Endothelial cell of umbilical vein (primary cell): ENCODE results near the gene NUMA1. TPM values are rescaled to one million over a fixed set of nuclear protein-coding genes. Genes with fewer than 3 reads are reported as not detected.

ENCODE experiments used
- BruUV-seq: library from RNA; stranded (reverse); fragments of 400-500 nt; replicated peaks from 2 replicates; lab custom pipeline; 2021; lab: Mats Ljungman, UMichigan
- CTCF ChIA-PET: fragments of 300-600, 350-600 bp; sonication (Branson Sonifier 250); formaldehyde crosslinking; loops from one replicate; lab custom pipeline; 2021; ENCODE audit warnings: antibody characterized with exemption, inconsistent platforms; lab: Charles Lee
- POLR2A ChIA-PET: fragments of 300-600, 350-600 bp; sonication (Branson Sonifier 250); formaldehyde crosslinking; loops from one replicate; lab custom pipeline; 2021; ENCODE audit warnings: antibody characterized with exemption, inconsistent platforms; lab: Charles Lee
- DNase-seq: peaks from one replicate; pipeline ENCODE4 v3.0.0-alpha.2; 2011; ENCODE audit warnings: low read depth, low spot score
- FAIRE-seq: peaks from 2 replicates; lab custom pipeline; 2011; peaks lifted over from hg19 to GRCh38; lab: Jason Lieb, UNC
- H2AFZ ChIP-seq: 2 replicates; pipeline ENCODE4 v1.6.0; 2012; ENCODE audit warnings: low read depth, low read length, control low read depth, inconsistent platforms
- H3K27ac ChIP-seq: 2 replicates; pipeline ENCODE4 v1.5.1; 2011; ENCODE audit warnings: low read depth, mild to moderate bottlenecking, control low read depth, low read length, moderate library complexity; ENCODE audit not compliant: insufficient read depth
- H3K27me3 ChIP-seq, 2 experiments: 2 replicates each; pipeline versions ENCODE4 v1.6.0 to v1.6.1; 2011; ENCODE audit warnings: low read length in 2 of 2, mixed read lengths in 1 of 2; ENCODE audit not compliant: control insufficient read depth in 2 of 2, insufficient read depth in 2 of 2
- H3K36me3 ChIP-seq, 2 experiments: 2 replicates in 1 of 2; 3 replicates in 1 of 2; pipeline ENCODE4 v1.5.1; 2011; ENCODE audit warnings: low read length in 2 of 2, mild to moderate bottlenecking in 1 of 2, moderate library complexity in 1 of 2; ENCODE audit not compliant: control insufficient read depth in 2 of 2, insufficient read depth in 2 of 2; ENCODE audit errors: extremely low read depth in 1 of 2
- H3K4me1 ChIP-seq: 3 replicates; pipeline ENCODE4 v1.5.1; 2011; ENCODE audit warnings: mild to moderate bottlenecking, low read length; ENCODE audit not compliant: control insufficient read depth, insufficient read depth; ENCODE audit errors: extremely low read depth
- H3K4me2 ChIP-seq: 2 replicates; pipeline ENCODE4 v1.6.1; 2011; ENCODE audit warnings: low read length, control low read depth, mixed read lengths; ENCODE audit not compliant: insufficient read depth
- H3K4me3 ChIP-seq, 3 experiments: fragments of 200-600 bp in 1 of 3; sonication (generic), shearing (Covaris generic) in 1 of 3; replicated peaks in 1 of 3; 2 replicates each; pipeline ENCODE4 v1.5.1; 2011 to 2016; ENCODE audit warnings: control low read depth in 3 of 3, low read length in 3 of 3, mild to moderate bottlenecking in 2 of 3, inconsistent platforms in 1 of 3, low read depth in 1 of 3, moderate library complexity in 1 of 3; ENCODE audit not compliant: insufficient read depth in 1 of 3
- H3K79me2 ChIP-seq: 2 replicates; pipeline ENCODE4 v1.6.0; 2012; ENCODE audit warnings: low read length, inconsistent platforms; ENCODE audit not compliant: control insufficient read depth, insufficient read depth
- H3K9ac ChIP-seq: replicated peaks from 2 replicates; pipeline ENCODE3; 2011; ENCODE audit warnings: low read length, control low read depth; ENCODE audit not compliant: insufficient read depth; ENCODE audit errors: extremely low read depth
- H3K9me1 ChIP-seq: replicated peaks from 3 replicates; pipeline ENCODE4 v1.6.0; 2011; ENCODE audit warnings: mild to moderate bottlenecking, low read length; ENCODE audit not compliant: control insufficient read depth, insufficient read depth; ENCODE audit errors: extremely low read depth
- H3K9me3 ChIP-seq: replicated peaks from 2 replicates; pipeline ENCODE4 v1.5.1; 2012; ENCODE audit warnings: low read length, inconsistent platforms; ENCODE audit not compliant: control insufficient read depth, insufficient read depth
- H4K20me1 ChIP-seq: replicated peaks from 2 replicates; pipeline ENCODE3; 2011; ENCODE audit warnings: mild to moderate bottlenecking, low read length; ENCODE audit not compliant: control insufficient read depth, insufficient read depth; ENCODE audit errors: extremely low read depth
- EZH2 ChIP-seq: IDR thresholded peaks from 2 replicates; pipeline ENCODE4 v1.6.1; 2012; ENCODE audit warnings: borderline replicate concordance, low read depth, mild to moderate bottlenecking, moderate library complexity, low read length, inconsistent platforms; ENCODE audit not compliant: severe bottlenecking
- FOS ChIP-seq: IDR thresholded peaks from 2 replicates; pipeline ENCODE4 v1.6.1; 2011; ENCODE audit warnings: mild to moderate bottlenecking, low read length, moderate library complexity, borderline replicate concordance; ENCODE audit not compliant: insufficient read depth
- GATA2 ChIP-seq: IDR thresholded peaks from 2 replicates; pipeline ENCODE4 v1.7.0; 2011; ENCODE audit warnings: low read depth, mild to moderate bottlenecking, moderate library complexity, mixed read lengths, low read length; ENCODE audit not compliant: insufficient read length, insufficient read depth
- JUN ChIP-seq: IDR thresholded peaks from 2 replicates; pipeline ENCODE4 v1.6.1; 2011; ENCODE audit warnings: borderline replicate concordance, low read depth; ENCODE audit not compliant: insufficient read length, insufficient read depth
- MYC ChIP-seq: IDR thresholded peaks from one replicate; pipeline ENCODE4 v1.6.1; 2011; ENCODE audit warnings: mild to moderate bottlenecking, low read depth, low read length
- POLR2A ChIP-seq: IDR thresholded peaks from 2 replicates; pipeline ENCODE4 v1.6.1; 2012; ENCODE audit warnings: low read depth, mild to moderate bottlenecking, control low read depth, low read length
- POLR2AphosphoS5 ChIP-seq: IDR thresholded peaks from 2 replicates; pipeline ENCODE4 v1.6.1; 2012; ENCODE audit warnings: low read depth, mild to moderate bottlenecking, control low read depth, low read length, moderate library complexity; ENCODE audit not compliant: insufficient read depth
- dilution Hi-C: fragments of 300-500 bp; cut with MboI; formaldehyde crosslinking; loops from one replicate; pipeline ENCODE4 v1.15.0; 2019; ENCODE audit warnings: low sequenced_read_pairs; ENCODE audit not compliant: extremely low pct_ligation_motif_present
- intact Hi-C: fragments of 100-400 bp; cut with micrococcal nuclease; formaldehyde crosslinking; loops from one replicate; pipeline ENCODE4 v1.10.0; 2022
- polyA plus RNA-seq, 4 experiments: library from polyadenylated mRNA; depleted of rRNA in 3 of 4; stranded (reverse) in 3 of 4; unstranded in 1 of 4; fragments of >200 nt; gene quantifications; 2 replicates each; pipeline versions ENCODE4 v1.2.1 to v1.2.3, GENCODE V29; 2011 to 2012; ENCODE audit warnings: missing spikeins in 1 of 4
- total RNA-seq: library from RNA; stranded (reverse); gene quantifications from 2 replicates; pipeline ENCODE4 v1.2.3, GENCODE V29; 2021
- TF ChIP-seq, protein P1 (sequence below), 2 donors: IDR thresholded peaks; 1 replicate in 1 of 2; 2 replicates in 1 of 2; pipeline ENCODE4 v1.5.1; 2011; ENCODE audit warnings: low read length in 2 of 2, mild to moderate bottlenecking in 2 of 2, moderate library complexity in 2 of 2, control low read depth in 1 of 2, inconsistent platforms in 1 of 2, low read depth in 1 of 2; ENCODE audit not compliant: insufficient read depth in 1 of 2; ENCODE audit errors: extremely low read depth in 1 of 2
- TF ChIP-seq, protein P2 (sequence below): IDR thresholded peaks from 2 replicates; pipeline ENCODE4 v1.6.1; 2011; ENCODE audit not compliant: insufficient read depth, insufficient read length

Gene NUMA1
- total and polyA plus RNA-seq, 2 donors (not counting 3 experiments of a cell fraction or from before 2014, with no cell fraction given), result 120 to 164 TPM

DNA sequence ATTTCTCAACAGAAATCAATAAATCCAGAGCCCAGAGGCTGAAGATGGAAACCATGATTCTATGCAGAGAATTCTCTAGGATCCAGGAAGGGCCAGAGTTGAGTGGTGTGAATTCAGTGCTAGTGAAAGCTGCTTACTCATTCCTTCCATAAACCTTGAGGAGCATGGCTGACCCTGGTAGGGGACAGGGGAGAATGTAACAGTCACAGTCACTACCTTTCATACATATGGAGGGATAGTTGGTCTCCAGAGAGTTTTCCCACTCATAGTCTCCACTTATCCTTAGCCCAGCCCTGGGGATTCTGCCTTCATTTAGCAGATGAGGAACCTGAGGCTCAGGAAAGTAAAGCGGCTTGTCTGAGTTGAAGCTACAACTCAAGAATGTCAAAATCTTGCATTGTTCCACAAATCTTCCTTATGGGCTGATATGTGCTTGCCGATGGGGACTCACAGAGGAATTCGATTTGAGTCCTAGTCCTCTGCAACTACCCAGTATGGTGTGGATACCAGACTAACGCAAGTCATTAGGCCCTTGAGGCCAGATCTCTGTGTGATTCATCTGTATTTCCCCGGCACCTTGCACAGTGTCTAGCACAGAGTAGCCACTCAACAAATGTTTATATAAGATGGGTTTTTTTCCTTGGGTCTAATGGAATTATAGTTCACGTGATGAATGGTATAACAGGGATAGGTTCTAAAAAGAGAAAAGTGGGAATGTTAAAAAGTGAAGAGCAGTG is 35.8 kb upstream of the NUMA1 start:
- BruUV-seq, result no TSS peak
- H3K4me2 ChIP-seq, result no peak overlapping the region
- H2AFZ ChIP-seq, result no peak overlapping the region
- DNase-seq (no peak), FAIRE-seq (no peak)
- TF ChIP-seq POLR2AphosphoS5, result no peak
- TF ChIP-seq POLR2A, result no peak
- TF ChIP-seq EZH2, result no peak
- no peak for TF ChIP-seq MYC
- no peak for TF ChIP-seq GATA2
- TF ChIP-seq, protein P1, sequence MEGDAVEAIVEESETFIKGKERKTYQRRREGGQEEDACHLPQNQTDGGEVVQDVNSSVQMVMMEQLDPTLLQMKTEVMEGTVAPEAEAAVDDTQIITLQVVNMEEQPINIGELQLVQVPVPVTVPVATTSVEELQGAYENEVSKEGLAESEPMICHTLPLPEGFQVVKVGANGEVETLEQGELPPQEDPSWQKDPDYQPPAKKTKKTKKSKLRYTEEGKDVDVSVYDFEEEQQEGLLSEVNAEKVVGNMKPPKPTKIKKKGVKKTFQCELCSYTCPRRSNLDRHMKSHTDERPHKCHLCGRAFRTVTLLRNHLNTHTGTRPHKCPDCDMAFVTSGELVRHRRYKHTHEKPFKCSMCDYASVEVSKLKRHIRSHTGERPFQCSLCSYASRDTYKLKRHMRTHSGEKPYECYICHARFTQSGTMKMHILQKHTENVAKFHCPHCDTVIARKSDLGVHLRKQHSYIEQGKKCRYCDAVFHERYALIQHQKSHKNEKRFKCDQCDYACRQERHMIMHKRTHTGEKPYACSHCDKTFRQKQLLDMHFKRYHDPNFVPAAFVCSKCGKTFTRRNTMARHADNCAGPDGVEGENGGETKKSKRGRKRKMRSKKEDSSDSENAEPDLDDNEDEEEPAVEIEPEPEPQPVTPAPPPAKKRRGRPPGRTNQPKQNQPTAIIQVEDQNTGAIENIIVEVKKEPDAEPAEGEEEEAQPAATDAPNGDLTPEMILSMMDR (IDR thresholded peaks at IDR 0.05; ENCODE audit: extremely low read depth in 1 of 2, insufficient read depth in 1 of 2, low read depth in 1 of 2, low read length in 2 of 2), result no peak
- TF ChIP-seq JUN, result no peak
- TF ChIP-seq FOS, result no peak
- TF ChIP-seq, protein P2, sequence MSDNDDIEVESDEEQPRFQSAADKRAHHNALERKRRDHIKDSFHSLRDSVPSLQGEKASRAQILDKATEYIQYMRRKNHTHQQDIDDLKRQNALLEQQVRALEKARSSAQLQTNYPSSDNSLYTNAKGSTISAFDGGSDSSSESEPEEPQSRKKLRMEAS, result no peak
- no peaks in the 10 kb centered on the region for H4K20me1 ChIP-seq
- CTCF ChIA-PET, result no interaction called here
- no peak overlapping the region for H3K4me3 ChIP-seq
- POLR2A ChIA-PET, result no interaction called here
- intact Hi-C loops (no loop called here), dilution Hi-C loops (no loop called here)
- no peaks in the 10 kb centered on the region for H3K9me1 ChIP-seq
- H3K9ac ChIP-seq, result no peak overlapping the region
- H3K27me3 ChIP-seq, result peaks cover 0 to 3% of the 10 kb centered on the region in 2 experiments
- H3K9me3 ChIP-seq, result no peaks in the 10 kb centered on the region
- peaks cover 14% of the 10 kb centered on the region for H3K4me1 ChIP-seq
- H3K36me3 ChIP-seq, result no peaks in the 10 kb centered on the region
- H3K27ac ChIP-seq, result no peak overlapping the region
- no peaks in the 10 kb centered on the region for H3K79me2 ChIP-seq
